ENCODE results near the gene SRGAP3.

DNA sequence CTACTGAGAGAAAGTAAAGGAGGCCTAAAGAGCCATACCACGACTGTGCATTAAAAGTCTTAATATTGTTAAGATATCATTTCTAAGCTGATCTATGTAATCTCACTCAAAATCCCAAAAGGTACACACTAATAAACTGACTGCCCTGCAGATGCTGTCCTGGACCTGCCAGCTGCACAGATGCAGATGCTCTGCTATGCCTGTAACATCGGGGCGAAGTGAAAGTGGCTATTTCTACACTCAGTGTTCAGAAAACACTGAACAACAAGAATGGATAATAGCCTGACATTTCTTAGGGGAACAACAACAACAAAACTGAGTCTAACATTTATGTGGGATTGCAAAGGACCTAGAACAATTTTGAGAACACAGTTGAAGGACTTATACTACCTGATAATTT lies 318.1 kb downstream of the SRGAP3 start:
- TF ChIP-seq, protein P1, sequence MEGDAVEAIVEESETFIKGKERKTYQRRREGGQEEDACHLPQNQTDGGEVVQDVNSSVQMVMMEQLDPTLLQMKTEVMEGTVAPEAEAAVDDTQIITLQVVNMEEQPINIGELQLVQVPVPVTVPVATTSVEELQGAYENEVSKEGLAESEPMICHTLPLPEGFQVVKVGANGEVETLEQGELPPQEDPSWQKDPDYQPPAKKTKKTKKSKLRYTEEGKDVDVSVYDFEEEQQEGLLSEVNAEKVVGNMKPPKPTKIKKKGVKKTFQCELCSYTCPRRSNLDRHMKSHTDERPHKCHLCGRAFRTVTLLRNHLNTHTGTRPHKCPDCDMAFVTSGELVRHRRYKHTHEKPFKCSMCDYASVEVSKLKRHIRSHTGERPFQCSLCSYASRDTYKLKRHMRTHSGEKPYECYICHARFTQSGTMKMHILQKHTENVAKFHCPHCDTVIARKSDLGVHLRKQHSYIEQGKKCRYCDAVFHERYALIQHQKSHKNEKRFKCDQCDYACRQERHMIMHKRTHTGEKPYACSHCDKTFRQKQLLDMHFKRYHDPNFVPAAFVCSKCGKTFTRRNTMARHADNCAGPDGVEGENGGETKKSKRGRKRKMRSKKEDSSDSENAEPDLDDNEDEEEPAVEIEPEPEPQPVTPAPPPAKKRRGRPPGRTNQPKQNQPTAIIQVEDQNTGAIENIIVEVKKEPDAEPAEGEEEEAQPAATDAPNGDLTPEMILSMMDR (IDR thresholded peaks at IDR 0.05), result no peak
- TF ChIP-seq POLR2A (IDR thresholded peaks at IDR 0.05), result no peak

Measured in uterus (tissue), 2 donors.